H1 (cell line): ENCODE results near the gene SATB2. TPM values are rescaled to one million over a fixed set of nuclear protein-coding genes. Genes with fewer than 3 reads are reported as not detected.

Experiments used
- RXRA ChIP-seq: IDR thresholded peaks from 2 replicates; pipeline ENCODE4 v1.6.1; 2011; ENCODE audit warnings: low read depth, mild to moderate bottlenecking, low read length, moderate library complexity; ENCODE audit not compliant: insufficient read depth
- SUZ12 ChIP-seq: fragments of 200-600 bp; sonication (generic); IDR thresholded peaks from 2 replicates; pipeline ENCODE4 v1.6.1; 2012; ENCODE audit warnings: mild to moderate bottlenecking, inconsistent platforms, low read length, moderate library complexity, mixed read lengths
- polyA plus RNA-seq, 7 experiments: library from polyadenylated mRNA; depleted of rRNA in 3 of 7; stranded (reverse) in 5 of 7; unstranded in 2 of 7; fragments of >200 nt in 5 of 7; fragments of 200-250 nt in 2 of 7; gene quantifications; 1 replicate in 5 of 7; 2 replicates in 1 of 7; 4 replicates in 1 of 7; pipeline versions ENCODE4 v1.2.1 to v1.2.3, GENCODE V29; 2011 to 2013; ENCODE audit warnings: missing spikeins in 2 of 7, mixed read lengths in 2 of 7
- total RNA-seq: library from RNA; stranded (reverse); fragmentation: NEBNext Ultra II Directional; extraction: Animal tissue kit (Norgen Biotek cat#: 25700); gene quantifications from 2 replicates; pipeline ENCODE4 v1.2.1, GENCODE V29; 2021

The SATB2 gene
- total and polyA plus RNA-seq, 2 of the 8 experiments (the other 6 are each of a cell fraction or from before 2014, with no cell fraction given), result 1.3 to 5.7 TPM

DNA sequence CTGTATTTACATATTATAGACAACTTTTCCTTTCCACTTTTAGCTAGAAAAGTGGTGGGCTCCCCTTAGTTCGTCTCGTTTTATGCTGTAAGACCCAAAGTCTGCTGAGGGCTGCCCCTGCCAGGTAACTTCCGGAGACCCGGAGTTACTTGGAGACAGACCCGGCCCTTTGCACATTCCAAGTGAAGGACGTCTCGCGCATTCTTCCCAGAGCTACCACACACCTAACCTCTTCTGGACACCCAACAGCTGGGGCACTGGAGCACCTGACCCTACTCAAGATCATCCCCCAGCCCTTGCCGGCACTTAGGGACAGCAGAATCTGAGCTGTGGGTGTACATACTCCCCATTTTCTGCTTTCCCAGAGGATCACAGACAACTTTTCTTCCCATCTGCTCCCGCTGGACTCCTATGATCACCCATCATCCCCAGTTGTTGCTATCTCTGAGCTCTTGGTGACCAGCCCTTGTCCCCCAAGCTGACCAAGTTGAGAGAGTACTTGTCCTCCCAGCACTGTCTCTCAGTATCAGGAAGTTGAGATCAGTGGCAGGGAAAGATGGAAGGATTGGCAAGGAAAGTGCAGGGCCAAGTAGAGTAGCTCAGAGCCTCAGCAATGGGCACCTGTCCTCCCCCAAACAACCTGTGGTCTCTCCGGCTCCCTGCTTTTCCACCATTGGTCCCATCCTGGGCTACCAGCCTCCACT is 8.4 kb upstream of the SATB2 start (continued):
- peak; percentile 51; the same call in 1 of the 2 replicates for TF ChIP-seq SUZ12
- no peak for TF ChIP-seq RXRA
